ENCODE results near the gene LIPC. TPM values are rescaled to one million over a fixed set of nuclear protein-coding genes. Genes with fewer than 3 reads are reported as not detected.

LIPC gene
- total and polyA plus RNA-seq, 9 of the 15 experiments (the other 6 are each of a cell fraction or from before 2014, with no cell fraction given) = 0.07 to 0.41 (median 0.11) TPM; not detected in 2

- Histone ChIP-seq H3K36me3 (ENCODE audit: control insufficient read depth, insufficient read depth, low read length) (no peaks in the 10 kb centered on the region), H2AFZ (ENCODE audit: low read depth, low read length) (no peak overlapping the region), H3K9me3 (replicated peaks; ENCODE audit: control insufficient read depth, insufficient read depth, low read depth, low read length) (no peaks in the 10 kb centered on the region), H3K4me2 (ENCODE audit: insufficient read depth, low read length) (no peak overlapping the region), H3K4me1 (replicated peaks in 1 of 2; ENCODE audit: control insufficient read depth in 2 of 2, insufficient read depth in 2 of 2, low read length in 2 of 2) (peaks cover 28 to 30% of the 10 kb centered on the region in 2 experiments), H3K27ac (ENCODE audit: extremely low read depth, low read depth, low read length) (no peak overlapping the region), H3K4me3 (no peak overlapping the region), H3K9me1 (ENCODE audit: control insufficient read depth, insufficient read depth, low read length) (no peaks in the 10 kb centered on the region), H4K20me1 (replicated peaks; ENCODE audit: control insufficient read depth, insufficient read depth, low read length) (no peaks in the 10 kb centered on the region), H3K9ac (ENCODE audit: insufficient read depth in 1 of 2, low read depth in 2 of 2, low read length in 2 of 2) (no peak overlapping the region), H3K79me2 (ENCODE audit: control insufficient read depth, insufficient read depth, low read length) (no peaks in the 10 kb centered on the region), H3K27me3 (ENCODE audit: control insufficient read depth in 2 of 2, insufficient read depth in 2 of 2, low read length in 2 of 2) (no peaks in the 10 kb centered on the region)
- POLR2A ChIA-PET = interaction anchor here (0.6 to 1.8 kb wide), 3 partner anchors 13 to 35 kb away, joined by 3 to 5 read pairs (median 4); no protein-coding TSS in a partner anchor
- no peak for TF ChIP-seq KDM4B (IDR thresholded peaks at IDR 0.05; ENCODE audit: borderline replicate concordance in 2 of 2, low read depth in 1 of 2)
- no peak for TF ChIP-seq ARID4B (CRISPR knock-in tag; IDR thresholded peaks at IDR 0.05)
- no peak for TF ChIP-seq ZBTB12 (CRISPR knock-in tag; IDR thresholded peaks at IDR 0.05)
- no peak for TF ChIP-seq KDM2B (CRISPR knock-in tag; IDR thresholded peaks at IDR 0.05)
- no peak for TF ChIP-seq NCOA2 (IDR thresholded peaks at IDR 0.05; ENCODE audit: partially characterized antibody in 2 of 2)
- no peak for TF ChIP-seq RB1 (IDR thresholded peaks at IDR 0.05; ENCODE audit: low read depth)
- no peak for TF ChIP-seq ZNF175 (CRISPR knock-in tag; IDR thresholded peaks at IDR 0.05; ENCODE audit: low read depth)
- in situ Hi-C loops (cut with MboI) (no loop called here), intact Hi-C loops (cut with micrococcal nuclease) (no loop called here)
- no peak for FAIRE-seq
- no peak for DNase-seq (ENCODE audit: extremely low read depth in 1 of 4, low spot score in 3 of 4)
- BruUV-seq (replicated peaks) = no TSS peak
- 90% methylated on average over 5 of the region's 5 CpGs for WGBS (ENCODE audit: insufficient coverage, low coverage, missing lambda C conversion rate)
- CTCF ChIA-PET (ENCODE audit: low intra/inter-chr PET ratio) = no interaction called here
- no peak for ATAC-seq
Measured at GRCh38 chr15:58523634-58524033, 91.8 kb downstream of the LIPC start.
